Measurements from ENCODE around the gene BPIFB2.
"Not testable (repeated sequence)": the region's sequence is repeated elsewhere in the genome, so short reads cannot be mapped to it uniquely, and the experiment has no call there.

BPIFB2 gene

GRCh38 chr20:32971703-32972161 is 35.8 kb upstream of the BPIFB2 start:
- DNase-seq (ENCODE audit: low read depth) = no peak

GRCh38 chr20:32972181-32973076 is 35.1 kb upstream of the BPIFB2 start:
- no peak for DNase-seq (ENCODE audit: low read depth)

- DNase-seq (ENCODE audit: low read depth) = no peak
Observed at GRCh38 chr20:32973077-32973717, 34.3 kb upstream of the BPIFB2 start.

- DNase-seq (ENCODE audit: low read depth) = not testable (repeated sequence)
Observed at GRCh38 chr20:32974204-32975064, 33.1 kb upstream of the BPIFB2 start.

- DNase-seq (ENCODE audit: low read depth) = not testable (repeated sequence)
Observed at GRCh38 chr20:32975121-32975520, 32.4 kb upstream of the BPIFB2 start.

GRCh38 chr20:32975698-32976674 is 31.5 kb upstream of the BPIFB2 start:
- DNase-seq (ENCODE audit: low read depth) = no peak

- DNase-seq (ENCODE audit: low read depth) = no peak
Observed at GRCh38 chr20:32976746-32977145, 30.8 kb upstream of the BPIFB2 start.

- DNase-seq (ENCODE audit: low read depth) = no peak
Observed at GRCh38 chr20:32977281-32978008, 30.1 kb upstream of the BPIFB2 start.

- no peak for DNase-seq (ENCODE audit: low read depth)
Observed at GRCh38 chr20:32978009-32978335, 29.5 kb upstream of the BPIFB2 start.

GRCh38 chr20:32979201-32979998 is 28.1 kb upstream of the BPIFB2 start:
- DNase-seq (ENCODE audit: low read depth) = no peak

GRCh38 chr20:32980131-32980941 is 27.2 kb upstream of the BPIFB2 start:
- DNase-seq (ENCODE audit: low read depth) = no peak

GRCh38 chr20:32980990-32981389 is 26.5 kb upstream of the BPIFB2 start:
- no peak for DNase-seq (ENCODE audit: low read depth)

- no peak for DNase-seq (ENCODE audit: low read depth)
Observed at GRCh38 chr20:32982617-32983458, 24.7 kb upstream of the BPIFB2 start.

GRCh38 chr20:32983459-32984112 is 23.9 kb upstream of the BPIFB2 start:
- no peak for DNase-seq (ENCODE audit: low read depth)

- DNase-seq (ENCODE audit: low read depth) = no peak
Observed at GRCh38 chr20:32984196-32984595, 23.3 kb upstream of the BPIFB2 start.

- DNase-seq (ENCODE audit: low read depth) = no peak
Observed at GRCh38 chr20:32984631-32985354, 22.7 kb upstream of the BPIFB2 start.

GRCh38 chr20:32985596-32985995 is 21.9 kb upstream of the BPIFB2 start:
- no peak for DNase-seq (ENCODE audit: low read depth)
